HG02938 (cell line): ENCODE results near the gene RGS1.
A peak's percentile ranks its signal among the peaks of the same experiment; 100 is the strongest.

Experiments
- ATAC-seq: cut with Tn5 transposase; IDR thresholded peaks from one replicate; pipeline ENCODE4 v1.9.1; 2021; ENCODE audit warnings: mild to moderate bottlenecking, moderate library complexity; ENCODE audit not compliant: unreplicated experiment

RGS1 gene

GRCh38 chr1:192552760-192553191 is 22.8 kb upstream of the RGS1 start:
- peak; percentile 31 for ATAC-seq

DNA sequence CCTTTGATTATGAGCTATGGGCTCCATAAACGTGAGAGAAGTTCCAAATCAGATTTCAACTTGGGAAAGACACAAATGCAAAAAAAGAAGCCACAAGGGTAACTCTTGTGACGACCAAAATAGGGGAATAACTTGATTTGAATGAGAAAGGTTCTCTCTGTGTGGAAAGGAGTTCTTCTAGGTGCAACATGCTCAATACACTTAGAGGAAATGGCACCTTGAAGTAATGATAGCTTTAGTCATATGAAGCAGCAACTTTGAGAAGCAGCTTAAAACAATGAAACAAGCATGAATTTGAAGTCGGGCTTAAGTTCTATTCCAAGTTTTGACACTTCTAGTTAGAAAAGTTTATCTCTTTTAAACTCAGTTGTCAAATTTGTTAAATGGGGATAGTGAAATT is 21.8 kb upstream of the RGS1 start:
- ATAC-seq, result no peak

- ATAC-seq, result no peak
These were observed 20.7 kb upstream of the RGS1 start for GRCh38 chr1:192554904-192555303.

DNA sequence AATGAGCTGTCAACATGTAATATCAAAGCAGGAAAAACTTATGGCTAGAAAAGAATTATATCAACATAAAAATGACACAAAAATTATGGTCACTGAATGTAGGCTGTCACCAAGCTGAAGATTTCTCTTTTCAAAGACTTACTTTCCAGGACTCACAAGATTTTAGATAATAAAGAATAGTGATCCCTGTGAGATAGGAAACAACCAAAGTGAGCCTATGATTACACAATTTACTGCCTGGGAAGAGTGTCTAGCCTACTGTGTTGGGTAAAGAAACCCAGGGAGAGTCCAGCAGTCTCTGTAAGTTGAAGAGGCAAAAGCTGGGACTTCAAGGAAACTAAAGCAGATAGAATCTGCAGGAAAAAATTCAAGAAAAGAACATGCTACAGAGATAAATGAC is 20.2 kb upstream of the RGS1 start:
- ATAC-seq, result no peak

GRCh38 chr1:192557841-192558595 is 17.6 kb upstream of the RGS1 start:
- no peak for ATAC-seq

DNA sequence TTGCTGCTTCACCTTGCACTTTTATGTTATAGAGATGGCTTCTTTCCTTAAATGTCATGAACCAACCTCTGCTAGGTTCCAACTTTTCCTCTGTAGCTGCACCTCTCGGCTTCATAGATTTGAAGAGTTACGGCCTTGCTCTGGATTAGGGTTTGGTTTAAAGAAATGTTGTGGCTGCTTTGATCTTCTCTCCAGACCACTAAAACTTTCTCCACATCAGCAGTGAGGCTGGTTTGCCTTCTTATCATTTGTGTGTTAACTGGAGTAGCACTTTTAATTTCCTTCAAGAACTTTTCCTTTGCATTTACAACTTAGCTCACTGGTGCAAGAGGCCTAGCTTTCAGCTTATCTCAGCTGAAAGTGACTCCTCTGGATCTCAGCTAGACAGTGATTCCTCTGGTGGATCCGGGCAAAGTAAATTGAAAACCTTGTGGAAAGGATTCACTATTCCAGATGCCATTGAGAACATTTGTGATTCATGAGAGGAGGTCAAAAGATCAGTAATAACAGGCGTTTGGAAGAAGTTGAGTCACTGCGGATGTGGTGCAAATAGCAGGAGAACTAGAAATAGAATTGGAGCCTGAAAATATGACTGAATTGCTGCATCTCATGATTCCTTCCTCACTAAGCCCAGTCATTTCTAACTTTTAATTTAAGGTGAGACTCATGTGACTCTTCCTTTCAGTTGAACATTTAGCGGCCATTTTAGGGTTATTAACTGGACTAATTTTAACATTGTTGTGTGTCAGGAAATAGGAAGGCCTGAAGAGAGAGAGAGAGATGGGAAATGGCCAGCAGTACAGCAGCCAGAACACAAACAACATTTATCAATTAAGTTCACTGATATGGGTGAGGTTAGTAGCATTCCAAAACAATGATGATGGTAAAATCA is 16.2 kb upstream of the RGS1 start:
- peak; percentile 51 for ATAC-seq

- no peak for ATAC-seq
These were observed 14.3 kb upstream of the RGS1 start for GRCh38 chr1:192561301-192561700.

GRCh38 chr1:192563129-192563528 is 12.4 kb upstream of the RGS1 start:
- no peak for ATAC-seq

- ATAC-seq, result no peak
These were observed 11.5 kb upstream of the RGS1 start for GRCh38 chr1:192564099-192564498.

DNA sequence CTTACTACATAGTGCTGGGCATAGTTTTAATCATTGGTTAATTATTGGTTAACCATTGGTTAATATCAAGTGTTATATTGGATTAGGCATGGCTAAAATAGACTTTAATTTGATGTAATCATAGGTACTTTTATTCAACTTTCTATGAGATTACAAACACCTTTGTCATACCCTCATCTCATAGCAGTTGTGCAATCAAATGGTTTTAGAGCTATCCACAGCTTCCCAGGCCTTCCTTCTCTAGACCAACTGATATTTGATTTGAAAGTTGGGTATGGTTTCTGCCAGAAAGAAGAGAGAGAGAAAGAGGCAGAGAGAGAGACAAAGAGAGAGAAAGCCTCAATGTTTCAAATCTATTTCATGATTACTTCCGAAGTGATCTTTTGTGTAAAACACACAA is 9.6 kb upstream of the RGS1 start:
- ATAC-seq, result no peak

DNA sequence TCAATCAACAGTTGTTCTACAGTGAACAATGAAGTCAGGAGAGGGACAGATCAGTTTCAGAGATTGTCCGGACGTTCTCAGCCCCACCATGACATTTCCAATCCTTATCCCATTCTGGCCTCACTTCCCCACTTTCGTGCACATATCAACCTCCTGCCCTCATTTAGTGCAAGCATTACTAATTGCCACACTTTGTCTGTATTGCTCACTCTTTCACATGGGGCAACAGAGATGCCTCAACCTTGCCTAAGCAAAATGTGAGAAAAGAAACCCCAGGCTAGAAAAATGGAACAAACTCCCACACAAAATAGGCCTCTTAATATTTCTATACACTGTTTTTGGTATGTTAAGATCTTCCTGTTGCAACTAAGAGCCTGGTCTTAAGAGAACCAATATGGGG is 8.9 kb upstream of the RGS1 start:
- no peak for ATAC-seq

GRCh38 chr1:192568063-192568462 is 7.5 kb upstream of the RGS1 start:
- ATAC-seq, result no peak

- ATAC-seq, result no peak
These were observed 3.9 kb upstream of the RGS1 start for GRCh38 chr1:192571668-192572067.

GRCh38 chr1:192573499-192573898 is 2.1 kb upstream of the RGS1 start:
- no peak for ATAC-seq

GRCh38 chr1:192574073-192574472 is 1.5 kb upstream of the RGS1 start:
- no peak for ATAC-seq

GRCh38 chr1:192576190-192577144 is 894 bp downstream of the RGS1 start:
- ATAC-seq, result no peak

DNA sequence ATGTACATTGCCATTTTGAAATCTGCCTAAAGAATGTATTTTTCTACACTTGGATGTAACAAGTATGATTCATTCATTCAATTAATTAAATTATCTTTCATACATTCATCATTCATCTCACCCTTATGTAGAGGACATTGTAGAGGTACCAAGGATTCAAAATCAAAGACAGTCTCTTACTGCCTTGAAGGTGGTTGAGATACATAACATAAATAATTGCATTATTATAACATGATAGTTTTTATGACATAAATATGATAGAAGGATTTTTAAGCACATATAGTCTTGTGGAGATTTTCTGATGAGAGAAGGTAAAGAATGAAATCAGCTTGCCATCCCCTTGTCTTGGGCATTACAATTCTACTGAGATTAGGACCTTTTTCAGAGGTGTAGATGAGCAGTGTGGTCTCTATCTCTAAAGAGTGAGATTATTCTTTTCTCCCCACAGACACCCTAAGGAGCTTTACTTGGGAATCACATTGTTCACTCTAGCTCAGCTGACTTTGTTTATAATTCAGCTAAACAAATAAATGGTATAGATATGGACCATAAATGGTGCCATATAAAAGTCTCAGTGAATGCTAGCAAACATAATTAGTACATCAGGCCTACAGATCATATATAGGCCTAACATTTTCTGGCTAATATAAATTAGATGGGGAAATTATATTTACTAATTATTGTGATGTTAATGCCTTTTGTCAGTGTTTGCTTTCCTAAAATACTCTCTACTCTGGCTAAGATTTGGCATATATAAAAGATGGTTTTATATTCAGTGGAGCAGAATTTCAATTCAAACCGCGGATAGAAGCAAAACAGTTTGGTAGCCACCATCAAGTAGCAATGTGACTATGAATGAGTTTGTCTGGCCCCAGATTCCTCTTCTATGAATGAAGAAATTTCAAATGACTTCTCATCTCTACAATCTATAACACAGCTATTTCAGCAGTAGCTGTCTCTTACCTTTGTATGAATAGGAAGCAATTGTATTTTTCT is 1.9 kb downstream of the RGS1 start:
- no peak for ATAC-seq

- no peak for ATAC-seq
These were observed 2.8 kb downstream of the RGS1 start for GRCh38 chr1:192578144-192578909.
